G401.6 (cell line): ENCODE measurements around the gene SKIDA1.

ENCODE experiments used
- FAIRE-seq: peaks from 2 replicates; lab custom pipeline; 2012; peaks lifted over from hg19 to GRCh38; lab: Jason Lieb, UNC

SKIDA1 gene

GRCh38 chr10:21529032-21529910 lies 3.8 kb upstream of the SKIDA1 start:
- FAIRE-seq: no peak

GRCh38 chr10:21528236-21529031 lies 3.0 kb upstream of the SKIDA1 start:
- no peak for FAIRE-seq

- FAIRE-seq: peak; percentile 97
Observed at GRCh38 chr10:21527598-21528235, 2.2 kb upstream of the SKIDA1 start.

- peak; percentile 28 for FAIRE-seq
Observed at GRCh38 chr10:21526860-21527597, 1.5 kb upstream of the SKIDA1 start.

- no peak for FAIRE-seq
Observed at GRCh38 chr10:21526188-21526859, 842 bp upstream of the SKIDA1 start.

GRCh38 chr10:21524526-21525366 lies 736 bp downstream of the SKIDA1 start:
- FAIRE-seq: peak; percentile 57

GRCh38 chr10:21524131-21524525 lies 1.4 kb downstream of the SKIDA1 start:
- FAIRE-seq: peak; percentile 80

- no peak for FAIRE-seq
Observed at GRCh38 chr10:21523557-21524008, 1.9 kb downstream of the SKIDA1 start.

GRCh38 chr10:21522631-21523406 lies 2.7 kb downstream of the SKIDA1 start:
- FAIRE-seq: no peak

GRCh38 chr10:21521751-21522533 lies 3.5 kb downstream of the SKIDA1 start:
- peak; percentile 80 for FAIRE-seq

GRCh38 chr10:21520949-21521348 lies 4.5 kb downstream of the SKIDA1 start:
- FAIRE-seq: no peak

GRCh38 chr10:21520509-21520908 lies 5.0 kb downstream of the SKIDA1 start:
- no peak for FAIRE-seq

GRCh38 chr10:21519941-21520436 lies 5.5 kb downstream of the SKIDA1 start:
- peak; percentile 67 for FAIRE-seq

- FAIRE-seq: no peak
Observed at GRCh38 chr10:21519397-21519933, 6.0 kb downstream of the SKIDA1 start.

GRCh38 chr10:21518641-21519396 lies 6.7 kb downstream of the SKIDA1 start:
- FAIRE-seq: peak; percentile 93

GRCh38 chr10:21518149-21518640 lies 7.3 kb downstream of the SKIDA1 start:
- no peak for FAIRE-seq
